CD4-positive, alpha-beta T cell (primary cell): Measurements from ENCODE around the gene NGRN. TPM values are rescaled to one million over a fixed set of nuclear protein-coding genes. Genes with fewer than 3 reads are reported as not detected.

Source experiments
- ATAC-seq: fragments of 200-7000 bp; cut with Tn5 transposase; one replicate; pipeline ENCODE4 v1.10.0; 2022; ENCODE audit warnings: mild to moderate bottlenecking; ENCODE audit not compliant: poor library complexity
- CTCF ChIA-PET: fragments of 350-600 bp; sonication (Branson Sonifier 250); formaldehyde crosslinking; loops from one replicate; lab custom pipeline; 2021; ENCODE audit warnings: antibody characterized with exemption, inconsistent platforms; lab: Charles Lee
- POLR2A ChIA-PET: fragments of 350-600 bp; sonication (Branson Sonifier 250); formaldehyde crosslinking; loops from one replicate; lab custom pipeline; 2021; ENCODE audit warnings: antibody characterized with exemption, inconsistent platforms; lab: Charles Lee
- DNase-seq, 14 experiments: peaks; one replicate each; pipeline ENCODE4 v3.0.0-alpha.2; 2013 to 2020; ENCODE audit warnings: mixed read lengths in 2 of 14
- H3K27ac ChIP-seq, 2 donors: one replicate each; pipeline versions ENCODE4 v1.5.1 to v1.7.0; 2013; ENCODE audit warnings: low read length in 2 of 2, low read depth in 1 of 2, mild to moderate bottlenecking in 1 of 2
- H3K27me3 ChIP-seq, 2 experiments: 1 replicate in 1 of 2; 2 replicates in 1 of 2; pipeline versions ENCODE4 v1.6.1 to v1.7.0; 2013; ENCODE audit warnings: low read length in 2 of 2, control low read depth in 1 of 2, mild to moderate bottlenecking in 1 of 2, moderate library complexity in 1 of 2; ENCODE audit not compliant: insufficient read depth in 2 of 2, control insufficient read depth in 1 of 2
- H3K36me3 ChIP-seq: one replicate; pipeline ENCODE4 v1.6.1; 2013; ENCODE audit warnings: low read length, control low read depth; ENCODE audit not compliant: insufficient read depth
- H3K4me1 ChIP-seq: one replicate; pipeline ENCODE4 v1.6.1; 2013; ENCODE audit warnings: low read length, control low read depth; ENCODE audit not compliant: insufficient read depth
- H3K4me3 ChIP-seq: one replicate; pipeline ENCODE4 v1.5.1; 2013; ENCODE audit warnings: mild to moderate bottlenecking, low read length, moderate library complexity
- H3K9me3 ChIP-seq, 2 experiments: 1 replicate in 1 of 2; 2 replicates in 1 of 2; pipeline versions ENCODE4 v1.6.1 to v1.7.0; 2013; ENCODE audit warnings: low read length in 2 of 2, mild to moderate bottlenecking in 2 of 2, control low read depth in 1 of 2, moderate library complexity in 1 of 2; ENCODE audit not compliant: control insufficient read depth in 1 of 2, insufficient read depth in 1 of 2
- H3K27ac Mint-ChIP-seq: one replicate; pipeline ENCODE4 v1.8.0; 2020; ENCODE audit warnings: mixed read lengths
- H3K27me3 Mint-ChIP-seq: one replicate; pipeline ENCODE4 v1.8.0; 2021; ENCODE audit warnings: mixed read lengths
- H3K36me3 Mint-ChIP-seq: one replicate; pipeline ENCODE4 v1.8.0; 2021; ENCODE audit warnings: low read depth, mixed read lengths
- H3K4me1 Mint-ChIP-seq: one replicate; pipeline ENCODE4 v1.8.0; 2021; ENCODE audit warnings: low read depth, mixed read lengths
- H3K4me3 Mint-ChIP-seq: one replicate; pipeline ENCODE4 v1.8.0; 2020; ENCODE audit warnings: mild to moderate bottlenecking, mixed read lengths
- H3K9me3 Mint-ChIP-seq: one replicate; pipeline ENCODE4 v1.8.0; 2020; ENCODE audit warnings: mixed read lengths
- CTCF ChIP-seq: fragments of 200-600 bp; IDR thresholded peaks from one replicate; pipeline ENCODE4 v1.8.0; 2022; ENCODE audit warnings: antibody characterized with exemption, mild to moderate bottlenecking
- intact Hi-C, 2 experiments: fragments of 100-400 bp; cut with DNase I in 1 of 2; cut with micrococcal nuclease in 1 of 2; formaldehyde crosslinking; loops; one replicate each; pipeline versions ENCODE4 v1.15.1 to v1.9.0; 2023 to 2025; cut with DNase I, micrococcal nuclease
- total RNA-seq, 174 experiments: library from RNA in 2 of 174; stranded (reverse) in 2 of 174; gene quantifications; one replicate each; pipeline ENCODE4 v1.2.3 and lab custom pipeline; 2021 to 2026

NGRN gene
- total RNA-seq, 2 experiments from 2014 or later = 55.7 to 58.4 TPM

- no peaks in the 10 kb centered on the region for H3K9me3 Mint-ChIP-seq
Observed at GRCh38 chr15:90315278-90315982, 50.0 kb downstream of the NGRN start.

GRCh38 chr15:90316139-90316538, 50.7 kb downstream of the NGRN start:
- Mint-ChIP-seq H3K27me3 (no peaks in the 10 kb centered on the region), H3K4me3 (no peak overlapping the region), H3K36me3 (no peaks in the 10 kb centered on the region), H3K9me3 (no peaks in the 10 kb centered on the region), H3K27ac (no peak overlapping the region), H3K4me1 (peaks cover 9% of the 10 kb centered on the region)
- CTCF ChIA-PET = no interaction called here
- no peak overlapping the region for H3K4me3 ChIP-seq
- no peaks in the 10 kb centered on the region for H3K36me3 ChIP-seq
- no peak overlapping the region for H3K27ac ChIP-seq
- TF ChIP-seq CTCF = no peak
- no peak for DNase-seq
- no peaks in the 10 kb centered on the region for H3K9me3 ChIP-seq
- POLR2A ChIA-PET = no interaction called here
- intact Hi-C loops = loop anchor here in 1 of 2 experiments (10.0 kb wide), 1 partner anchor 959 kb away; no protein-coding TSS in a partner anchor
- no peaks in the 10 kb centered on the region for H3K27me3 ChIP-seq
- peaks cover 7% of the 10 kb centered on the region for H3K4me1 ChIP-seq
- no peak for ATAC-seq

More at GRCh38 chr15:90315278-90315982, 50.0 kb downstream of the NGRN start:
- no peak for TF ChIP-seq CTCF
- Histone ChIP-seq H3K27ac (no peak overlapping the region), H3K27me3 (no peaks in the 10 kb centered on the region), H3K4me1 (peaks cover 6% of the 10 kb centered on the region), H3K4me3 (no peak overlapping the region), H3K9me3 (no peaks in the 10 kb centered on the region), H3K36me3 (no peaks in the 10 kb centered on the region)
- ChIA-PET POLR2A (no interaction called here), CTCF (no interaction called here)
- no peak overlapping the region for H3K27ac Mint-ChIP-seq
- H3K36me3 Mint-ChIP-seq = no peaks in the 10 kb centered on the region
- intact Hi-C loops = loop anchor here in 1 of 2 experiments (10.0 kb wide), 1 partner anchor 959 kb away; no protein-coding TSS in a partner anchor
- no peaks in the 10 kb centered on the region for H3K27me3 Mint-ChIP-seq
- peaks cover 7% of the 10 kb centered on the region for H3K4me1 Mint-ChIP-seq
- DNase-seq (no peak), ATAC-seq (no peak)
- H3K4me3 Mint-ChIP-seq = no peak overlapping the region

GRCh38 chr15:90318591-90318990, 53.1 kb downstream of the NGRN start:
- no peaks in the 10 kb centered on the region for H3K27me3 ChIP-seq
- no peak overlapping the region for H3K4me3 ChIP-seq
- H3K27ac ChIP-seq = no peak overlapping the region
- POLR2A ChIA-PET = no interaction called here
- peaks cover 9% of the 10 kb centered on the region for H3K4me1 Mint-ChIP-seq
- intact Hi-C loops = loop anchor here in 1 of 2 experiments (10.0 kb wide), 1 partner anchor 956 kb away; no protein-coding TSS in a partner anchor
- no peak overlapping the region for H3K27ac Mint-ChIP-seq
- no peaks in the 10 kb centered on the region for H3K9me3 ChIP-seq
- no peaks in the 10 kb centered on the region for H3K36me3 ChIP-seq
- no peaks in the 10 kb centered on the region for H3K27me3 Mint-ChIP-seq
- no peaks in the 10 kb centered on the region for H3K9me3 Mint-ChIP-seq
- CTCF ChIA-PET = interaction anchor here (0.6 to 3.3 kb wide), 3 partner anchors 25 to 162 kb away, joined by 3 to 37 read pairs (median 3); no protein-coding TSS in a partner anchor
- no peak overlapping the region for H3K4me3 Mint-ChIP-seq
- ATAC-seq (no peak), DNase-seq (no peak)
- no peak for TF ChIP-seq CTCF
- no peaks in the 10 kb centered on the region for H3K36me3 Mint-ChIP-seq
- peaks cover 7% of the 10 kb centered on the region for H3K4me1 ChIP-seq
